Measurements from ENCODE around the gene KIAA1143.
A peak's percentile ranks its signal among the peaks of the same experiment; 100 is the strongest.

Gene KIAA1143

GRCh38 chr3:44761424-44762169 lies at the start of gene KIAA1143, which contains the start of gene KIF15:
TSS of gene KIAA1143 (minus strand) at chr3:44761619. CDS start at chr3:44761602, 17 bp downstream.
TSS of gene KIF15 (plus strand) at chr3:44761794. CDS start at chr3:44761866, 72 bp downstream.
- peak; percentile 79 to 86 for DNase-seq

GRCh38 chr3:44805960-44806359 lies 44.5 kb upstream of the KIAA1143 start:
- DNase-seq = no peak

GRCh38 chr3:44803298-44803697 lies 41.9 kb upstream of the KIAA1143 start:
- no peak for DNase-seq

- no peak for DNase-seq
Measured at GRCh38 chr3:44802011-44802410, 40.6 kb upstream of the KIAA1143 start.

GRCh38 chr3:44795197-44795596 lies 33.8 kb upstream of the KIAA1143 start:
- no peak for DNase-seq

GRCh38 chr3:44782891-44783290 lies 21.5 kb upstream of the KIAA1143 start:
- no peak for DNase-seq

GRCh38 chr3:44772099-44772442 lies 10.7 kb upstream of the KIAA1143 start:
- no peak for DNase-seq

- no peak for DNase-seq
Measured at GRCh38 chr3:44771424-44772098, 10.1 kb upstream of the KIAA1143 start.

GRCh38 chr3:44764248-44764647 lies 2.8 kb upstream of the KIAA1143 start:
- no peak for DNase-seq

GRCh38 chr3:44762690-44763089 lies 1.3 kb upstream of the KIAA1143 start:
- DNase-seq = no peak

GRCh38 chr3:44762170-44762677 lies 805 bp upstream of the KIAA1143 start:
- DNase-seq = no peak

GRCh38 chr3:44761101-44761423 lies 357 bp downstream of the KIAA1143 start:
- no peak for DNase-seq

GRCh38 chr3:44734646-44735168 lies 26.7 kb downstream of the KIAA1143 start:
- no peak for DNase-seq

- peak; percentile 47 to 72 for DNase-seq
Measured at GRCh38 chr3:44729384-44729910, 32.0 kb downstream of the KIAA1143 start, which contains the start of gene ZNF501. TSS of gene ZNF501 (plus strand) at chr3:44729635. CDS start at chr3:44734422, 4,787 bp downstream.

- DNase-seq = no peak
Measured at GRCh38 chr3:44722103-44722401, 39.4 kb downstream of the KIAA1143 start.

GRCh38 chr3:44721231-44722102 lies 40.0 kb downstream of the KIAA1143 start:
- no peak for DNase-seq

GRCh38 chr3:44712455-44713075 lies 48.9 kb downstream of the KIAA1143 start, which contains the start of gene ZNF502:
TSS of gene ZNF502 (plus strand) at chr3:44712660. CDS start at chr3:44720262, 7,602 bp downstream.
- DNase-seq = peak; percentile 75 to 78
